Thyroid gland (tissue), 4 donors: ENCODE results near the gene LKAAEAR1.

Experiments used
- CTCF ChIP-seq, 6 experiments: fragments of 200-600 bp in 3 of 6; fragments of 450-650 bp in 3 of 6; sonication (generic) in 3 of 6; IDR thresholded peaks; one replicate each; pipeline ENCODE4 v1.5.1; 2016 to 2019; ENCODE audit warnings: antibody characterized with exemption in 6 of 6, mild to moderate bottlenecking in 2 of 6, inconsistent platforms in 1 of 6, moderate library complexity in 1 of 6
- POLR2A ChIP-seq, 2 donors: fragments of 450-650 bp; IDR thresholded peaks; one replicate each; pipeline ENCODE4 v1.6.1; 2017; ENCODE audit warnings: antibody characterized with exemption in 2 of 2, mild to moderate bottlenecking in 2 of 2, moderate library complexity in 1 of 2

DNA sequence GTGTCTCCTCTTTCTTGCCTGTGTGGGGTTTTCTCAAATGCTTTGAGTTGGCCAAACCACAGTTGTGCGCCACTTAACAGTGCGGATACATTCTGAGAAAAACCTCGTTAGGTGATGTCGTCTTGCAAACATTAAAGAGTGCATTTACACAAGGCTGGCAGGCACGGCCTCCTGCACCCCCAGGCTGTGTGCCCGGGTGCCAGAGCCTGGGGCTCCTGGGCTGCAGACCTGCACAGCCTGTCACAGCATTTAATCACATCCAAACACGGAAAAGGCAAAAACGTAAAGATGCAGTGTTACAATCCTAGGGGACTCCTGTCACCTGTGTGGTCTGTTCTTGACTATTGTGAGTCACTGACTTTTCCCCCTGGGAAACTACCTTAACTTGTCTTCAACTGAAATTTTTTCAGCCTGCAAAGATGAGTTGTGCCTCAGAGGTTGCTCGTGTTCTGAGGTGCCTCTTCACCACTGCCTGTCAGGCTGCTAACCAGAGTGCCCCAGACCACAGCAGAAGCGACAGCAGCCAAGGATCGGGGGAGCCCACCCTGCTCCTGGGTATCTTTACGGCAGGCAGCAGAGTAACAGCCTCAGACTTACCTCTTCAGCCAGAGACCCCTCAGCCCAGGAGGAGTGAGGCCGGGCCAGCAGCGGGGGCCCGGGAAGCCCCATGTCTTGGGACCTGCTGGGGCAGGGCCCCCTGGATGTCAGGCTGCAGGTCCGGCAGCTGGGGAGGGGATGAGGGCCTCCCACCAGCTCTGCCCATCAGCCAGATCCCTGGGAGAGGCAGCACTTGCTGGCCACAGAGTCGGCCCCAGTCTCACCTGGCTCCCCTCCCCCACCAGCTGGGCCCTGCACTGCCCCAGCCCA is 48.9 kb downstream of the LKAAEAR1 start:
- TF ChIP-seq CTCF (IDR thresholded peaks at IDR 0.05) (no peak), POLR2A (IDR thresholded peaks at IDR 0.05) (no peak)
